OCI-LY1 (cell line): ENCODE data around the gene RDH11.

Experiments
- H2AFZ ChIP-seq: fragments of 200-600 bp; sonication (generic), shearing (Covaris generic); 2 replicates; pipeline ENCODE4 v1.6.0; 2014; ENCODE audit warnings: antibody characterized with exemption, mild to moderate bottlenecking, low read length
- H3F3A ChIP-seq: fragments of 200-600 bp; sonication (generic), shearing (Covaris generic); 2 replicates; pipeline ENCODE4 v1.6.0; 2014; ENCODE audit warnings: mild to moderate bottlenecking, antibody characterized with exemption, low read length, moderate library complexity; ENCODE audit not compliant: insufficient read depth
- H3K27ac ChIP-seq: fragments of 200-600 bp; sonication (generic); 2 replicates; pipeline ENCODE4 v1.5.1; 2014; ENCODE audit warnings: low read length, mixed run types, mild to moderate bottlenecking, low read depth; ENCODE audit not compliant: poor library complexity, severe bottlenecking
- H3K27me3 ChIP-seq: fragments of 200-600 bp; sonication (generic); 2 replicates; pipeline ENCODE4 v1.6.0; 2014; ENCODE audit warnings: antibody characterized with exemption, mild to moderate bottlenecking, low read length, moderate library complexity; ENCODE audit not compliant: insufficient read depth
- H3K36me3 ChIP-seq: fragments of 200-600 bp; sonication (generic); 2 replicates; pipeline ENCODE4 v1.6.1; 2014; ENCODE audit warnings: mild to moderate bottlenecking, antibody characterized with exemption, low read length, moderate library complexity, mixed read lengths; ENCODE audit not compliant: insufficient read depth
- H3K4me1 ChIP-seq: fragments of 200-600 bp; sonication (generic); 2 replicates; pipeline ENCODE4 v1.5.1; 2014; ENCODE audit warnings: mild to moderate bottlenecking, low read length, moderate library complexity; ENCODE audit not compliant: insufficient read depth, severe bottlenecking
- H3K4me2 ChIP-seq: fragments of 200-600 bp; sonication (generic), shearing (Covaris generic); 2 replicates; pipeline ENCODE4 v1.6.1; 2014; ENCODE audit warnings: low read length
- H3K4me3 ChIP-seq: fragments of 200-600 bp; sonication (generic); 2 replicates; pipeline ENCODE4 v1.5.1; 2014; ENCODE audit warnings: low read length, low read depth, mild to moderate bottlenecking, mixed read lengths; ENCODE audit not compliant: poor library complexity, severe bottlenecking
- H3K79me2 ChIP-seq: fragments of 200-600 bp; shearing (Covaris generic); 2 replicates; pipeline ENCODE4 v1.6.1; 2016; ENCODE audit warnings: mixed run types, low read length, mixed read lengths; ENCODE audit not compliant: insufficient read depth
- H3K9ac ChIP-seq: fragments of 200-600 bp; sonication (generic), shearing (Covaris generic); 2 replicates; pipeline ENCODE4 v1.6.1; 2014; ENCODE audit warnings: mild to moderate bottlenecking, low read length, mixed read lengths
- H3K9me2 ChIP-seq: fragments of 200-600 bp; sonication (generic), shearing (Covaris generic); 2 replicates; pipeline ENCODE4 v1.6.1; 2014; ENCODE audit warnings: low read depth, mild to moderate bottlenecking, low read length, mixed read lengths
- H3K9me3 ChIP-seq: fragments of 200-600 bp; shearing (Covaris generic); 2 replicates; pipeline ENCODE4 v1.6.1; 2014; ENCODE audit warnings: low read length, mixed read lengths
- H4K20me1 ChIP-seq: fragments of 200-600 bp; sonication (generic), shearing (Covaris generic); 2 replicates; pipeline ENCODE4 v1.6.0; 2016; ENCODE audit warnings: mild to moderate bottlenecking, low read length; ENCODE audit not compliant: insufficient read depth
- EZH2 ChIP-seq: fragments of 200-600 bp; sonication (generic), shearing (Covaris generic); IDR thresholded peaks from 2 replicates; pipeline ENCODE4 v1.8.0; 2017; ENCODE audit warnings: borderline replicate concordance, mixed run types, mild to moderate bottlenecking, antibody characterized with exemption, low read length, moderate library complexity, mixed read lengths
- TF ChIP-seq, protein P1 (sequence below): fragments of 200-600 bp; sonication (generic), shearing (Covaris generic); IDR thresholded peaks from 2 replicates; pipeline ENCODE4 v1.5.1; 2017; ENCODE audit warnings: mild to moderate bottlenecking, antibody characterized with exemption, low read length, moderate library complexity, mixed read lengths

Gene RDH11

DNA sequence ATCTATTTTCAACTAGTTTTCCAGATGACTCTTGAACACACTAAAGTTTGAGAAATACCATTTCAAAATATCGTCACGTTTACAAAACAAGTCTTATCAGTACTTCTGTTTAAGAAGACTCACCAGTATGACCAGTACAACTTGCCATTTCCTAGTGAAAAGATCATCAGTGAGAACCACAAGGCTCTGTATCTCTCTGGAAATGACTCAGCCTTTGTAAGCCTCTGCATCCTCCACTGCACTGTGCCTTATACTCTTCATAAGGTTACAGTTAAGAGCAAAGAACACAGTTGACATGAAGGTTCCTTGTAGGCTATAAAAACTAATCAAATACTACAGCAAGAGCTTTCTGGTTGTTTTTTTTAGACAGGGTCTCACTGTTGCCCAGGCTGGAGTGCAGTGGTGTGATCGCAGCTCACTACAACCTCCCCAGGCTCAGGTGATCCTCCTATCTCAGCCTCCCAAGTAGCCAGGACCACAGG, 15.4 kb downstream of the RDH11 start:
- H3K79me2 ChIP-seq, result no peaks in the 10 kb centered on the region; the same call in 1 of the 2 replicates
- H3K4me3 ChIP-seq, result no peak overlapping the region
- no peak overlapping the region for H3K4me2 ChIP-seq
- H3K27ac ChIP-seq, result no peak overlapping the region
- H3K9me3 ChIP-seq, result no peaks in the 10 kb centered on the region
- no peaks in the 10 kb centered on the region for H3K27me3 ChIP-seq
- no peaks in the 10 kb centered on the region for H3K9me2 ChIP-seq
- TF ChIP-seq, protein P1, sequence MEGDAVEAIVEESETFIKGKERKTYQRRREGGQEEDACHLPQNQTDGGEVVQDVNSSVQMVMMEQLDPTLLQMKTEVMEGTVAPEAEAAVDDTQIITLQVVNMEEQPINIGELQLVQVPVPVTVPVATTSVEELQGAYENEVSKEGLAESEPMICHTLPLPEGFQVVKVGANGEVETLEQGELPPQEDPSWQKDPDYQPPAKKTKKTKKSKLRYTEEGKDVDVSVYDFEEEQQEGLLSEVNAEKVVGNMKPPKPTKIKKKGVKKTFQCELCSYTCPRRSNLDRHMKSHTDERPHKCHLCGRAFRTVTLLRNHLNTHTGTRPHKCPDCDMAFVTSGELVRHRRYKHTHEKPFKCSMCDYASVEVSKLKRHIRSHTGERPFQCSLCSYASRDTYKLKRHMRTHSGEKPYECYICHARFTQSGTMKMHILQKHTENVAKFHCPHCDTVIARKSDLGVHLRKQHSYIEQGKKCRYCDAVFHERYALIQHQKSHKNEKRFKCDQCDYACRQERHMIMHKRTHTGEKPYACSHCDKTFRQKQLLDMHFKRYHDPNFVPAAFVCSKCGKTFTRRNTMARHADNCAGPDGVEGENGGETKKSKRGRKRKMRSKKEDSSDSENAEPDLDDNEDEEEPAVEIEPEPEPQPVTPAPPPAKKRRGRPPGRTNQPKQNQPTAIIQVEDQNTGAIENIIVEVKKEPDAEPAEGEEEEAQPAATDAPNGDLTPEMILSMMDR, result no peak
- TF ChIP-seq EZH2, result no peak
- peaks cover 77% of the 10 kb centered on the region for H3K36me3 ChIP-seq
- H4K20me1 ChIP-seq, result no peaks in the 10 kb centered on the region
- H3K4me1 ChIP-seq, result peaks cover 11% of the 10 kb centered on the region
- no peak overlapping the region for H2AFZ ChIP-seq
- H3F3A ChIP-seq, result no peaks in the 10 kb centered on the region; the same call in 1 of the 2 replicates
- H3K9ac ChIP-seq, result no peak overlapping the region

DNA sequence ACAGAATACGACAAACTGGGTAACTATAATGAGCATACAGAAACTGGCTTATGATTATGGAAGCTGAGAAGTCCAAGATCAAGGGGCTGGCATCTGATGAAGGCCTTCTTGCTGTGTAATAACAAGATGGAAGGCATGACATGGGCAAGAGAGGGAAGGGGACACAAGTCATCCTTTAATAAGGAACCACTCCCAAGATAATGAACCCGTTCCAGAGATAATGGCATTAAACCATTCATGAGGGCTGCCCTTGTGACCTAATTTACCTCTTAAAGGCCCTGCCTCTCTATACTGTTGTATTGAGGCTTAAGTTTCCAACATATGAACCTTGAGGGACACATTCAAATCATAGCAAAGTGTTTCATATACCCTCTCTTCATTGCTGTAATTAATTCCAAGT, 16.6 kb downstream of the RDH11 start:
- TF ChIP-seq, protein P1, result no peak
- no peak for TF ChIP-seq EZH2
- Histone ChIP-seq H3K36me3 (peaks cover 67% of the 10 kb centered on the region), H3F3A (no peaks in the 10 kb centered on the region; the same call in 1 of the 2 replicates), H3K9me2 (no peaks in the 10 kb centered on the region), H3K79me2 (peaks cover 2% of the 10 kb centered on the region), H3K27ac (no peak overlapping the region), H3K4me2 (no peak overlapping the region), H3K4me3 (no peak overlapping the region), H3K9me3 (no peaks in the 10 kb centered on the region), H3K27me3 (no peaks in the 10 kb centered on the region), H4K20me1 (no peaks in the 10 kb centered on the region), H2AFZ (no peak overlapping the region), H3K9ac (no peak overlapping the region), H3K4me1 (peaks cover 14% of the 10 kb centered on the region)

DNA sequence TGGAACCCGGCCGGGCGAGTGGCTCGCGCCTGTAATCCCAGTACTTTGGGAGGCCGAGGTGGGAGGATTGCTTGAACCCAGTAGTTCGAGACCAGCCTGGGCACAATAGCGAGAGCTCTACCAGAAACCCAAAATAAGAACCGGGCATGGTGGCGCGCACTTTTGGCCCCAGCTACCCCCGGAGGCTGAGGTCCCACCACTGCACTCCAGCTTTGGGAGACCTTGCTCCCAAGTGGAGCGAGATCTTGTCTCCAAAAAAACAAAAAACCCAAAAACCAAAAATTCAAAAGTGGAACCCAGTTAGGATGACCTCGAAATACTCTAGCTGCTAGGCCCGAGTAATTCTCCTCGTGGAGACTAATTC, 20.4 kb downstream of the RDH11 start:
- peaks cover 33% of the 10 kb centered on the region for H3K36me3 ChIP-seq
- H3F3A ChIP-seq, result no peaks in the 10 kb centered on the region; the same call in 1 of the 2 replicates
- peak overlapping the region; percentile 44 for H3K27ac ChIP-seq
- no peaks in the 10 kb centered on the region for H3K9me3 ChIP-seq
- H3K4me1 ChIP-seq, result peaks cover 29% of the 10 kb centered on the region
- 0 out of 2 replicates have a peak, but pooled peaks cover 3% of the 10 kb centered on the region for H4K20me1 ChIP-seq
- peak overlapping the region; percentile 84 for H3K9ac ChIP-seq
- TF ChIP-seq EZH2, result no peak
- TF ChIP-seq, protein P1, result no peak
- no peaks in the 10 kb centered on the region for H3K9me2 ChIP-seq
- no peaks in the 10 kb centered on the region for H3K27me3 ChIP-seq
- peak overlapping the region; percentile 81 for H3K4me3 ChIP-seq
- peaks cover 24% of the 10 kb centered on the region for H3K79me2 ChIP-seq
- H2AFZ ChIP-seq, result 0 out of 2 replicates have a peak overlapping the region, but pooled peaks have one; percentile 8
- peak overlapping the region; percentile 99 for H3K4me2 ChIP-seq
